Stomach (tissue), 9 donors: ENCODE data around the gene UXS1. TPM values are rescaled to one million over a fixed set of nuclear protein-coding genes. Genes with fewer than 3 reads are reported as not detected.
A peak's percentile ranks its signal among the peaks of the same experiment; 100 is the strongest.

Experiments
- DNase-seq, 2 donors: peaks; one replicate each; pipeline versions ENCODE4 v3.0.0 to v3.0.0-alpha.2; 2013 to 2019
- H3K27ac ChIP-seq, 5 donors: fragments of 200-600 bp in 4 of 5; sonication (generic) in 4 of 5; one replicate each; pipeline ENCODE4 v1.5.1; 2013 to 2019; ENCODE audit warnings: mild to moderate bottlenecking in 1 of 5, moderate library complexity in 1 of 5
- H3K27me3 ChIP-seq, 3 donors: fragments of 200-600 bp; sonication (generic); one replicate each; pipeline ENCODE4 v1.5.1; 2017 to 2019; ENCODE audit warnings: mixed run types in 1 of 3
- H3K36me3 ChIP-seq, 4 donors: fragments of 200-600 bp; sonication (generic); 1 replicate in 3 of 4; 2 replicates in 1 of 4; pipeline ENCODE4 v1.5.1; 2016 to 2019
- H3K4me1 ChIP-seq, 4 donors: fragments of 200-600 bp; sonication (generic); one replicate each; pipeline ENCODE4 v1.5.1; 2016 to 2019
- H3K4me3 ChIP-seq, 4 donors: fragments of 200-600 bp; sonication (generic) in 3 of 4; one replicate each; pipeline ENCODE4 v1.5.1; 2016 to 2019; ENCODE audit warnings: mild to moderate bottlenecking in 1 of 4
- H3K9me3 ChIP-seq, 4 donors: fragments of 200-600 bp; sonication (generic); one replicate each; pipeline ENCODE4 v1.5.1; 2016 to 2019
- EP300 ChIP-seq: sonication (generic); formaldehyde crosslinking; IDR thresholded peaks from one replicate; pipeline ENCODE4 v1.6.1; 2017; ENCODE audit warnings: antibody characterized with exemption
- POLR2A ChIP-seq, 4 donors: fragments of 450-650 bp; IDR thresholded peaks; one replicate each; pipeline ENCODE4 v1.6.1; 2016; ENCODE audit warnings: antibody characterized with exemption in 4 of 4, control low read depth in 2 of 4, mild to moderate bottlenecking in 1 of 4, moderate library complexity in 1 of 4
- POLR2AphosphoS5 ChIP-seq, 3 donors: sonication (generic); formaldehyde crosslinking; IDR thresholded peaks; one replicate each; pipeline ENCODE4 v1.6.1; 2016; ENCODE audit warnings: antibody characterized with exemption in 3 of 3
- WGBS, 5 donors: extraction: QIAGEN DNeasy Blood & Tissue Kit in 3 of 5; methylation state at CpG; one replicate each; pipeline versions ENCODE4 v1.1.5 to v1.1.7; 2013 to 2018; 5-methylcytosine and 5-hydroxymethylcytosine counted together
- intact Hi-C: fragments of 100-400 bp; cut with DNase I; formaldehyde crosslinking; loops from one replicate; pipeline ENCODE4 v1.15.1; 2023; ENCODE audit warnings: low total_unique reads
- polyA plus RNA-seq, 3 donors: library from polyadenylated mRNA; stranded (reverse); fragments of 200-250 nt; gene quantifications; one replicate each; pipeline ENCODE4 v1.2.3, GENCODE V29; 2013
- total RNA-seq, 5 donors: library from RNA; depleted of rRNA; stranded (reverse); fragments of >200 nt; gene quantifications; one replicate each; pipeline versions ENCODE4 v1.1.0 to v1.2.3, GENCODE V29; 2014 to 2016
- TF ChIP-seq, protein P1 (sequence below), 7 experiments: fragments of 450-650 bp in 4 of 7; fragments of 200-600 bp in 3 of 7; sonication (generic) in 3 of 7; IDR thresholded peaks; one replicate each; pipeline ENCODE4 v1.5.1; 2016 to 2019; ENCODE audit warnings: antibody characterized with exemption in 7 of 7, control low read depth in 2 of 7, mild to moderate bottlenecking in 1 of 7
- donor health status: healthy with polysubstance abuse.
- donor health status: Bipolar disorder and iron deficiency.
- donor health status: healthy.

The UXS1 gene
- total and polyA plus RNA-seq, 8 donors = 7.0 to 111 (median 16.8) TPM

DNA sequence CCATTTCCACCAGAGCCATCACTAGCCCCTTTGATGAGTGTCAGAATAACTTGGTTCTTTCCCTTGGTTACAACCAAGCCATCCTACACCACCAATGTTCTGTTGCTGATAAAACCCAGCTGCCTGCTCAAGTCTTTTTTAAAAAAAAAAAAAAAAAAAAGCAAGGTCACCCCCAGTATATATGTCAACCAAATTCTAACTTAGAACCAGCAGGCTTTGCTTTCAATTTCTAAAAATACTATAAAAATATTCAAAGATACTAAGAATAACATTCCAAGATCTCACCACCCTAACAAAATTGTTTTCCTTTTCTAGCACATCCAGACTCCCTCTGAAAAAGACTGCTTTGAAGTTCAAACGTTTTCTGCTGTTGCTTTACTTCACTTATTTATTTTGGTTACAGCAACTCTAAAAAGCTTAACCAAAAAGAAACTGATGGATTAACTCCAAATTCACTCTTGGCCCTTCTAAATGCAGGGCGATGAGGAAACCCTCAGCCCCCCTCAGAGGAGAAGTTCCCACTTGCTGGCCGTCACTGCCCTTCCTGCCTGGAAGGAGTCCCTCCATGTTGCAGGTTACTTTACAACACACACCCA, 10.9 kb downstream of the UXS1 start:
- TF ChIP-seq EP300 (no peak), POLR2AphosphoS5 (IDR thresholded peaks at IDR 0.05) (no peak)
- DNase-seq = no peak
- 37 to 49% (median 38%) methylated on average over 3 of the region's 3 CpGs for WGBS, 5 donors
- Histone ChIP-seq H3K4me3 (no peak overlapping the region), H3K27ac (peak overlapping the region in 3 of 5 donors; percentile 15 to 58 (median 28)), H3K9me3 (no peaks in the 10 kb centered on the region), H3K27me3 (no peaks in the 10 kb centered on the region), H3K4me1 (peaks cover 0 to 39% (median 12%) of the 10 kb centered on the region in 4 donors), H3K36me3 (no peaks in the 10 kb centered on the region)
- intact Hi-C loops = no loop called here

DNA sequence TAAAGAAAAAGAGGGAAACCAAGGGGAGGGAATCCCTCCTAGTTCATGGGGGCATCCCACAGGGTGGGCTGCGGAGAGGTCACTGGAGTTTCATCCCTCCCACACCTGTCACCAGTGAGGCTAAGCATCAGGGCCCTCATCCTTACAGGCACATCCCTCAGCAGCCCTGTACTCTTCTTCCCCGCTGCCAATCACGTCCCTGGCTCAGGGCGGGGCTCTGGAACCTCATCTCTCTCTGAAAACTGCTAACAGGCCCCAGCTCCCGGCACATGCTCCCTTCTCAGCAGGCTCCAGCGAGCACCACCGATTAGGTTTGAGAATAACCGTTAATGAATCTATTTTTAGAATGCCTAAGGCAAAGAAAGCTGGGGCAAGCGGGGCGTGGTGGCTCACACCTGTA, 13.0 kb downstream of the UXS1 start:
- H3K27ac ChIP-seq = no peak overlapping the region
- peaks cover 0 to 44% (median 16%) of the 10 kb centered on the region in 4 donors for H3K4me1 ChIP-seq
- 86 to 90% (median 88%) methylated on average over 10 of the region's 10 CpGs for WGBS, 5 donors
- TF ChIP-seq POLR2A (IDR thresholded peaks at IDR 0.05) (no peak), POLR2AphosphoS5 (IDR thresholded peaks at IDR 0.05) (no peak), EP300 (no peak)
- TF ChIP-seq, protein P1, sequence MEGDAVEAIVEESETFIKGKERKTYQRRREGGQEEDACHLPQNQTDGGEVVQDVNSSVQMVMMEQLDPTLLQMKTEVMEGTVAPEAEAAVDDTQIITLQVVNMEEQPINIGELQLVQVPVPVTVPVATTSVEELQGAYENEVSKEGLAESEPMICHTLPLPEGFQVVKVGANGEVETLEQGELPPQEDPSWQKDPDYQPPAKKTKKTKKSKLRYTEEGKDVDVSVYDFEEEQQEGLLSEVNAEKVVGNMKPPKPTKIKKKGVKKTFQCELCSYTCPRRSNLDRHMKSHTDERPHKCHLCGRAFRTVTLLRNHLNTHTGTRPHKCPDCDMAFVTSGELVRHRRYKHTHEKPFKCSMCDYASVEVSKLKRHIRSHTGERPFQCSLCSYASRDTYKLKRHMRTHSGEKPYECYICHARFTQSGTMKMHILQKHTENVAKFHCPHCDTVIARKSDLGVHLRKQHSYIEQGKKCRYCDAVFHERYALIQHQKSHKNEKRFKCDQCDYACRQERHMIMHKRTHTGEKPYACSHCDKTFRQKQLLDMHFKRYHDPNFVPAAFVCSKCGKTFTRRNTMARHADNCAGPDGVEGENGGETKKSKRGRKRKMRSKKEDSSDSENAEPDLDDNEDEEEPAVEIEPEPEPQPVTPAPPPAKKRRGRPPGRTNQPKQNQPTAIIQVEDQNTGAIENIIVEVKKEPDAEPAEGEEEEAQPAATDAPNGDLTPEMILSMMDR (IDR thresholded peaks at IDR 0.05) = no peak
- no peaks in the 10 kb centered on the region for H3K36me3 ChIP-seq
- no peaks in the 10 kb centered on the region for H3K27me3 ChIP-seq
- intact Hi-C loops = no loop called here
- H3K4me3 ChIP-seq = no peak overlapping the region
- DNase-seq = no peak
- no peaks in the 10 kb centered on the region for H3K9me3 ChIP-seq

DNA sequence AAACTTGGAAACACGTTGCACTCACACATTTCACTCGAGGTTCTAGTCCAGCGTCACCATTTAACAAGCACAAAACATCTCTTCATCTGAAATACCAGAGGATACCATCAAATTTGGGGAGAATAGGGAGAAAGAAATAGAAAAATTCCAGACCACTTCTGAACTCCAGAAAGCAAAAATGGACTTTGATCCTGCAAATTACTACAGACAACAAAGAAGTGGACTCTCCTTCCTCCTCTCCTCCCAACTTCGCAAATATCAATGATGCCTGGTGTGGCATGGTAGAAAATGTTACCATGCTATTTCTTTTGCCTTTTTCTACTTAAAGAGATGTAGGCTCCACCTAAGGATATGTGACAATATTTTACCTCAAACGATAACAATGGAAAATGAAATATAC, 13.5 kb downstream of the UXS1 start:
- no peak overlapping the region for H3K4me3 ChIP-seq
- H3K9me3 ChIP-seq = no peaks in the 10 kb centered on the region
- 76 to 89% (median 78%) methylated on average over 5 of the region's 5 CpGs for WGBS, 5 donors
- H3K4me1 ChIP-seq = peaks cover 0 to 48% (median 18%) of the 10 kb centered on the region in 4 donors
- H3K27ac ChIP-seq = no peak overlapping the region
- intact Hi-C loops = no loop called here
- no peak for DNase-seq
- TF ChIP-seq, protein P1 (IDR thresholded peaks at IDR 0.05) = no peak
- TF ChIP-seq POLR2AphosphoS5 (IDR thresholded peaks at IDR 0.05) (no peak), POLR2A (IDR thresholded peaks at IDR 0.05) (no peak), EP300 (no peak)
- no peaks in the 10 kb centered on the region for H3K36me3 ChIP-seq
- H3K27me3 ChIP-seq = no peaks in the 10 kb centered on the region

DNA sequence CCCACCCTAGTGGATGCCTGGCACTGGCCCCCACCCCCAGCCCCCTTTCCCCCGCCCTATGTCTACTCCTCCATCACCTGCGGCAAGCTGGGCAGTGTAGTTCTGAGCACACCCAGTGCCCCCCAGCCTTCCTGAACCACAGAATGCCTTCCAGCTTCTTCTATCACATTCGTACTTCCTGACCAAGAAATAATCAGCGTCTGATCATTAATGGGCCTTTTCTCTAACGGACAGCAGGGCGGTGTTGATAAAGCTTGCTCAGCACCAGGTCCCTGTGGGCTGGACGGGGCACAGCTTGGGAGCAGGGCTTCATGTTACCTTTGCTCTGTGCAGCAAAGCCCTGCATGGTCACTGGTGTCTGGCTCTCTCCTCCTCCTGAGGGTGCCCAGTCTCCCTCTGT, 15.4 kb downstream of the UXS1 start:
- Histone ChIP-seq H3K36me3 (no peaks in the 10 kb centered on the region), H3K9me3 (no peaks in the 10 kb centered on the region), H3K4me1 (peaks cover 4 to 55% (median 31%) of the 10 kb centered on the region in 4 donors), H3K27me3 (no peaks in the 10 kb centered on the region), H3K4me3 (no peak overlapping the region), H3K27ac (no peak overlapping the region)
- 69 to 88% (median 73%) methylated on average over 7 of the region's 7 CpGs for WGBS, 5 donors
- no peak for DNase-seq
- intact Hi-C loops = no loop called here
- TF ChIP-seq EP300 = no peak
- no peak for TF ChIP-seq POLR2A (IDR thresholded peaks at IDR 0.05)
- TF ChIP-seq, protein P1 (IDR thresholded peaks at IDR 0.05) = no peak
- TF ChIP-seq POLR2AphosphoS5 (IDR thresholded peaks at IDR 0.05) = no peak

DNA sequence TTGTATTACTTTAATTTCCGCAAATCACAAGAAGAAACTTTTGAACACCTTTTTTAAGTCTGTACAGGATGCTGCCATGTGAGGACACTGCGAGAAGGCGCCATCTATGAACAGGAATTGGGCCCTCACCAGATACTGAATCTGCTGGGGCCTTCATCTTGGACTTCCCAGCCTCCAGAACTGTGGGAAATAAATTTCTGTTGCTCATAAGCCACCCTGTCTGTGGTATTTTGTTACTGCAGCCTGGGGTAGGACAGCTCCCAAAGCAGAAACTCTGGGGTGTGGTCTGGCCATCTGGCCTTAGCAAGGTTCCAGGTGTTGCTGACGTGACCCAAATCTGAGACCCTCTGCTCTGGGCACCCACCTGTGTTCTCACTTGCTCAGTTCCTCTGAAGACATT, 16.5 kb downstream of the UXS1 start:
- WGBS, 5 donors = 94 to 100% (median 99%) methylated on average over 4 of the region's 4 CpGs
- H3K36me3 ChIP-seq = no peaks in the 10 kb centered on the region
- no peaks in the 10 kb centered on the region for H3K27me3 ChIP-seq
- TF ChIP-seq POLR2AphosphoS5 (IDR thresholded peaks at IDR 0.05) (no peak), EP300 (no peak), POLR2A (IDR thresholded peaks at IDR 0.05) (no peak)
- TF ChIP-seq, protein P1 (IDR thresholded peaks at IDR 0.05) = no peak
- no peak for DNase-seq
- H3K4me1 ChIP-seq = peaks cover 4 to 48% (median 25%) of the 10 kb centered on the region in 4 donors
- H3K9me3 ChIP-seq = no peaks in the 10 kb centered on the region
- intact Hi-C loops = no loop called here
- H3K4me3 ChIP-seq = no peak overlapping the region
- H3K27ac ChIP-seq = no peak overlapping the region
